SK-MEL-5 (cell line): Measurements from ENCODE around the gene CHST9. TPM values are rescaled to one million over a fixed set of nuclear protein-coding genes. Genes with fewer than 3 reads are reported as not detected.
"Not testable (repeated sequence)": the region's sequence is repeated elsewhere in the genome, so short reads cannot be mapped to it uniquely, and the experiment has no call there.

Source experiments
- DNase-seq: peaks from one replicate; pipeline ENCODE4 v3.0.0-alpha.2; 2016; ENCODE audit warnings: low read depth, low spot score
- in situ Hi-C: cut with HindIII; loops from 2 replicates; pipeline ENCODE4 v1.10.0; 2016; ENCODE audit warnings: low sequenced_read_pairs, high pct_unique_total_duplicates, low pct_unique_long_range_greater_than_20kb
- total RNA-seq: library from RNA; depleted of rRNA; stranded (reverse); fragments of >200 nt; shearing (Covaris generic); gene quantifications from 2 replicates; pipeline ENCODE4 v1.2.3, GENCODE V29; 2014

Gene CHST9
- total RNA-seq, 1 experiment from 2014 or later = not detected

- DNase-seq = no peak
- in situ Hi-C loops = no loop called here
Measured at GRCh38 chr18:27120246-27120645, 64.9 kb downstream of the CHST9 start.

- in situ Hi-C loops = no loop called here
- DNase-seq = no peak
Measured at GRCh38 chr18:27118973-27119372, 66.1 kb downstream of the CHST9 start.

GRCh38 chr18:27114842-27115241 is 70.3 kb downstream of the CHST9 start:
- in situ Hi-C loops = no loop called here
- no peak for DNase-seq

GRCh38 chr18:27113358-27113757 is 71.8 kb downstream of the CHST9 start:
- DNase-seq = no peak
- in situ Hi-C loops = no loop called here

GRCh38 chr18:27110319-27110718 is 74.8 kb downstream of the CHST9 start:
- no peak for DNase-seq
- in situ Hi-C loops = no loop called here

GRCh38 chr18:27109451-27109850 is 75.7 kb downstream of the CHST9 start:
- in situ Hi-C loops = no loop called here

GRCh38 chr18:27108842-27109241 is 76.3 kb downstream of the CHST9 start:
- in situ Hi-C loops = no loop called here
- DNase-seq = no peak

More at GRCh38 chr18:27109451-27109850, 75.7 kb downstream of the CHST9 start:
- no peak for DNase-seq

- no peak for DNase-seq
- in situ Hi-C loops = no loop called here
Measured at GRCh38 chr18:27104743-27105142, 80.4 kb downstream of the CHST9 start.

GRCh38 chr18:27094621-27095020 is 90.5 kb downstream of the CHST9 start:
- no peak for DNase-seq
- in situ Hi-C loops = no loop called here

- DNase-seq, in situ Hi-C loops: not testable (repeated sequence)
Measured at GRCh38 chr18:27093290-27093689, 91.8 kb downstream of the CHST9 start.

- in situ Hi-C loops = no loop called here
- DNase-seq = no peak
Measured at GRCh38 chr18:27081701-27082100, 103.4 kb downstream of the CHST9 start.

GRCh38 chr18:27075828-27076227 is 109.3 kb downstream of the CHST9 start:
- in situ Hi-C loops = no loop called here
- no peak for DNase-seq

GRCh38 chr18:27073404-27073830 is 111.7 kb downstream of the CHST9 start:
- in situ Hi-C loops = no loop called here
- DNase-seq = no peak

- in situ Hi-C loops = no loop called here
- no peak for DNase-seq
Measured at GRCh38 chr18:27064673-27065072, 120.4 kb downstream of the CHST9 start.

GRCh38 chr18:27062802-27063201 is 122.3 kb downstream of the CHST9 start:
- DNase-seq = no peak
- in situ Hi-C loops = no loop called here

- DNase-seq = no peak
- in situ Hi-C loops = no loop called here
Measured at GRCh38 chr18:27061488-27062095, 123.5 kb downstream of the CHST9 start.

- in situ Hi-C loops = no loop called here
- DNase-seq = no peak
Measured at GRCh38 chr18:27057519-27058234, 127.4 kb downstream of the CHST9 start.

GRCh38 chr18:27054926-27055325 is 130.2 kb downstream of the CHST9 start:
- no peak for DNase-seq
- in situ Hi-C loops = no loop called here

- in situ Hi-C loops = no loop called here
- DNase-seq = no peak
Measured at GRCh38 chr18:27049969-27050368, 135.1 kb downstream of the CHST9 start.
